ENCODE data around the gene ANTKMT.

GRCh38 chr16:704047-704446 is 16.9 kb upstream of the ANTKMT start:
- no peak for TF ChIP-seq POLR2A (IDR thresholded peaks at IDR 0.05)
- no peak for TF ChIP-seq CTCF (IDR thresholded peaks at IDR 0.05)
- TF ChIP-seq EP300 (IDR thresholded peaks at IDR 0.05), result no peak
- TF ChIP-seq POLR2AphosphoS5 (IDR thresholded peaks at IDR 0.05), result no peak

Data from gastroesophageal sphincter (tissue), 3 donors.